ENCODE results near the gene OR52K2. TPM values are rescaled to one million over a fixed set of nuclear protein-coding genes. Genes with fewer than 3 reads are reported as not detected.

OR52K2 gene
- total RNA-seq, 2 donors from 2014 or later: not detected

- H3K4me3 ChIP-seq: no peak overlapping the region
- no peaks in the 10 kb centered on the region for H3K4me1 ChIP-seq
- no peaks in the 10 kb centered on the region for H3K9me3 ChIP-seq
- H3K27me3 ChIP-seq: no peaks in the 10 kb centered on the region
- no peaks in the 10 kb centered on the region for H3K36me3 ChIP-seq
- DNase-seq (ENCODE audit: low spot score): no peak
- TF ChIP-seq, protein P1, sequence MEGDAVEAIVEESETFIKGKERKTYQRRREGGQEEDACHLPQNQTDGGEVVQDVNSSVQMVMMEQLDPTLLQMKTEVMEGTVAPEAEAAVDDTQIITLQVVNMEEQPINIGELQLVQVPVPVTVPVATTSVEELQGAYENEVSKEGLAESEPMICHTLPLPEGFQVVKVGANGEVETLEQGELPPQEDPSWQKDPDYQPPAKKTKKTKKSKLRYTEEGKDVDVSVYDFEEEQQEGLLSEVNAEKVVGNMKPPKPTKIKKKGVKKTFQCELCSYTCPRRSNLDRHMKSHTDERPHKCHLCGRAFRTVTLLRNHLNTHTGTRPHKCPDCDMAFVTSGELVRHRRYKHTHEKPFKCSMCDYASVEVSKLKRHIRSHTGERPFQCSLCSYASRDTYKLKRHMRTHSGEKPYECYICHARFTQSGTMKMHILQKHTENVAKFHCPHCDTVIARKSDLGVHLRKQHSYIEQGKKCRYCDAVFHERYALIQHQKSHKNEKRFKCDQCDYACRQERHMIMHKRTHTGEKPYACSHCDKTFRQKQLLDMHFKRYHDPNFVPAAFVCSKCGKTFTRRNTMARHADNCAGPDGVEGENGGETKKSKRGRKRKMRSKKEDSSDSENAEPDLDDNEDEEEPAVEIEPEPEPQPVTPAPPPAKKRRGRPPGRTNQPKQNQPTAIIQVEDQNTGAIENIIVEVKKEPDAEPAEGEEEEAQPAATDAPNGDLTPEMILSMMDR (IDR thresholded peaks at IDR 0.05): no peak
- H3K27ac ChIP-seq: no peak overlapping the region
These were observed 4.9 kb downstream of the OR52K2 start for GRCh38 chr11:4454021-4454420.

DNA sequence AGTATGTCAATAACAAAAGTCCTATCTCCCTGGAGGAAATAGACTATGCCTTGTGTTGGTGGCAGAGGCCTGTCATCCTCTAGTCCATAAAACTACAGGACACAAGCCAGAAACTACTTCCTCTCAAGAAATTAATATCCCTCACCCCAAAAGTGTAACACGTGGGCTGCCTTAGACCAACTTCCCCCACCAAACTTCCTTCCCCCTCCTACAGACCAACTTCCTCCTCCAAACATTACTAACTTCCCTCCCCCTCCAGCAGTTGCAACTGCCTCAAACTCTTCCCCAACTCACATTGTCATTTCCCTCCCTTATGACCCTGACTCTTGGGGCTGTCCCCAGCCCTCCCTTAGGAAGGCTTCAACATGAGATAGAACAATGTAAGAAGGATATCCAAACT is 6.3 kb downstream of the OR52K2 start:
- H3K27ac ChIP-seq: no peak overlapping the region
- TF ChIP-seq, protein P1 (IDR thresholded peaks at IDR 0.05): no peak
- H3K4me3 ChIP-seq: no peak overlapping the region
- no peaks in the 10 kb centered on the region for H3K27me3 ChIP-seq
- DNase-seq (ENCODE audit: low spot score): no peak
- no peaks in the 10 kb centered on the region for H3K9me3 ChIP-seq
- no peaks in the 10 kb centered on the region for H3K36me3 ChIP-seq
- no peaks in the 10 kb centered on the region for H3K4me1 ChIP-seq

GRCh38 chr11:4459500-4459899 is 10.4 kb downstream of the OR52K2 start:
- TF ChIP-seq, protein P1 (IDR thresholded peaks at IDR 0.05): no peak
- Histone ChIP-seq H3K36me3 (no peaks in the 10 kb centered on the region), H3K4me1 (no peaks in the 10 kb centered on the region), H3K4me3 (no peak overlapping the region), H3K27ac (no peak overlapping the region), H3K27me3 (no peaks in the 10 kb centered on the region), H3K9me3 (peaks cover 0 to 4% of the 10 kb centered on the region in 2 donors)
- DNase-seq (ENCODE audit: low spot score): no peak

- Histone ChIP-seq H3K9me3 (peaks cover 0 to 8% of the 10 kb centered on the region in 2 donors), H3K4me3 (no peak overlapping the region), H3K27me3 (no peaks in the 10 kb centered on the region), H3K36me3 (no peaks in the 10 kb centered on the region), H3K27ac (no peak overlapping the region), H3K4me1 (no peaks in the 10 kb centered on the region)
- TF ChIP-seq, protein P1 (IDR thresholded peaks at IDR 0.05): no peak
- no peak for DNase-seq (ENCODE audit: low spot score)
These were observed 11.1 kb downstream of the OR52K2 start for GRCh38 chr11:4460151-4460550.

GRCh38 chr11:4464216-4465159 is 15.4 kb downstream of the OR52K2 start:
- H3K4me3 ChIP-seq: no peak overlapping the region
- no peaks in the 10 kb centered on the region for H3K4me1 ChIP-seq
- no peak for DNase-seq (ENCODE audit: low spot score)
- peaks cover 0 to 8% of the 10 kb centered on the region in 2 donors for H3K9me3 ChIP-seq
- no peak overlapping the region for H3K27ac ChIP-seq
- no peaks in the 10 kb centered on the region for H3K36me3 ChIP-seq
- TF ChIP-seq, protein P1 (IDR thresholded peaks at IDR 0.05): no peak
- no peaks in the 10 kb centered on the region for H3K27me3 ChIP-seq
